PFSK-1 (cell line): Measurements from ENCODE around the gene MOV10L1.

Experiments
- POLR2AphosphoS5 ChIP-seq: IDR thresholded peaks from 2 replicates; pipeline ENCODE4 v1.6.1; 2012; ENCODE audit warnings: low read depth, mild to moderate bottlenecking, control low read depth, low read length, moderate library complexity
- SIN3A ChIP-seq: IDR thresholded peaks from 2 replicates; pipeline ENCODE4 v1.6.1; 2012; ENCODE audit warnings: mild to moderate bottlenecking, low read length, moderate library complexity, borderline replicate concordance; ENCODE audit not compliant: insufficient read depth
- TAF1 ChIP-seq: IDR thresholded peaks from 2 replicates; pipeline ENCODE4 v1.6.1; 2012; ENCODE audit warnings: low read length, control low read depth, borderline replicate concordance; ENCODE audit not compliant: insufficient read depth
- TF ChIP-seq, protein P1 (sequence below), 2 experiments: IDR thresholded peaks; 2 replicates each; pipeline versions ENCODE4 v1.6.1 to v1.8.0; 2011 to 2012; ENCODE audit warnings: low read depth in 2 of 2, low read length in 2 of 2, control low read depth in 1 of 2, inconsistent platforms in 1 of 2, mild to moderate bottlenecking in 1 of 2, moderate library complexity in 1 of 2; ENCODE audit not compliant: insufficient read depth in 1 of 2

DNA sequence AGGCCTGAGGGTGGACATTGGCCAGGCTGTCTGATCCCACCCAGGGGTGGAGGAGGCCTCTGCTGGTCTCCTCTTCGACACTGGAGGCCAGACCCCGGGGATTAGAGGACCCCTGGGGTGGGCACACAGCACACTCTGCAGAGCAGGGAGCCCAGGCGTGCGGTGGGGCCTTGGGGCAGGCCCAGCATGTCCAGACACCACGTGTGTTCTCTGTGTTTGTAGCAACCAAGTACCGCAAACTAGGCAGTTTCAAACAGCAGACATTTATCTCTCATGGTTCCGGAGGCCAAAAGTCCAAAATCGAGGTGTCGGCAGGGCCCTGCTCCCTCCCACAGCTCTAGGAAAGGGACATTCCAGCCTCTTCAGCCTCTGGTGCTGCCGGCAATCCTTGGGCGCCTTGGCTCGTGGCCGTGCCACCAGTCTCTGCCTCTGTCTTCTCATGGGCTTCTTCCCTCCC lies 82.2 kb downstream of the MOV10L1 start:
- TF ChIP-seq SIN3A, result no peak
- no peak for TF ChIP-seq TAF1
- TF ChIP-seq, protein P1, sequence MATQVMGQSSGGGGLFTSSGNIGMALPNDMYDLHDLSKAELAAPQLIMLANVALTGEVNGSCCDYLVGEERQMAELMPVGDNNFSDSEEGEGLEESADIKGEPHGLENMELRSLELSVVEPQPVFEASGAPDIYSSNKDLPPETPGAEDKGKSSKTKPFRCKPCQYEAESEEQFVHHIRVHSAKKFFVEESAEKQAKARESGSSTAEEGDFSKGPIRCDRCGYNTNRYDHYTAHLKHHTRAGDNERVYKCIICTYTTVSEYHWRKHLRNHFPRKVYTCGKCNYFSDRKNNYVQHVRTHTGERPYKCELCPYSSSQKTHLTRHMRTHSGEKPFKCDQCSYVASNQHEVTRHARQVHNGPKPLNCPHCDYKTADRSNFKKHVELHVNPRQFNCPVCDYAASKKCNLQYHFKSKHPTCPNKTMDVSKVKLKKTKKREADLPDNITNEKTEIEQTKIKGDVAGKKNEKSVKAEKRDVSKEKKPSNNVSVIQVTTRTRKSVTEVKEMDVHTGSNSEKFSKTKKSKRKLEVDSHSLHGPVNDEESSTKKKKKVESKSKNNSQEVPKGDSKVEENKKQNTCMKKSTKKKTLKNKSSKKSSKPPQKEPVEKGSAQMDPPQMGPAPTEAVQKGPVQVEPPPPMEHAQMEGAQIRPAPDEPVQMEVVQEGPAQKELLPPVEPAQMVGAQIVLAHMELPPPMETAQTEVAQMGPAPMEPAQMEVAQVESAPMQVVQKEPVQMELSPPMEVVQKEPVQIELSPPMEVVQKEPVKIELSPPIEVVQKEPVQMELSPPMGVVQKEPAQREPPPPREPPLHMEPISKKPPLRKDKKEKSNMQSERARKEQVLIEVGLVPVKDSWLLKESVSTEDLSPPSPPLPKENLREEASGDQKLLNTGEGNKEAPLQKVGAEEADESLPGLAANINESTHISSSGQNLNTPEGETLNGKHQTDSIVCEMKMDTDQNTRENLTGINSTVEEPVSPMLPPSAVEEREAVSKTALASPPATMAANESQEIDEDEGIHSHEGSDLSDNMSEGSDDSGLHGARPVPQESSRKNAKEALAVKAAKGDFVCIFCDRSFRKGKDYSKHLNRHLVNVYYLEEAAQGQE (IDR thresholded peaks at IDR 0.05; ENCODE audit: insufficient read depth in 1 of 2, low read depth in 2 of 2, low read length in 2 of 2), result no peak
- TF ChIP-seq POLR2AphosphoS5, result no peak
